ENCODE results near the gene LARP4.

LARP4 gene

GRCh38 chr12:50400638-50401499 is at the start of gene LARP4:
Gene LARP4, plus strand, starts transcription at chr12:50400885. Its CDS starts 126 bp downstream, at chr12:50401011.
- H3K27ac ChIP-seq = peak within 1 kb of the TSS; percentile 95
- no peak for TF ChIP-seq CTCF (conservative IDR thresholded peaks at IDR 0.05)

- H3K27ac ChIP-seq = no peak overlapping the region
- no peak for TF ChIP-seq CTCF (conservative IDR thresholded peaks at IDR 0.05)
Measured at GRCh38 chr12:50351120-50352043, 49.3 kb upstream of the LARP4 start.

GRCh38 chr12:50353404-50353803 is 47.3 kb upstream of the LARP4 start:
- no peak for TF ChIP-seq CTCF (conservative IDR thresholded peaks at IDR 0.05)
- no peak overlapping the region for H3K27ac ChIP-seq

GRCh38 chr12:50353869-50354593 is 46.7 kb upstream of the LARP4 start:
- TF ChIP-seq CTCF (conservative IDR thresholded peaks at IDR 0.05) = no peak
- H3K27ac ChIP-seq = no peak overlapping the region

GRCh38 chr12:50354908-50355307 is 45.8 kb upstream of the LARP4 start:
- H3K27ac ChIP-seq = no peak overlapping the region
- no peak for TF ChIP-seq CTCF (conservative IDR thresholded peaks at IDR 0.05)

- TF ChIP-seq CTCF (conservative IDR thresholded peaks at IDR 0.05) = no peak
Measured at GRCh38 chr12:50355365-50355764, 45.3 kb upstream of the LARP4 start.

More at GRCh38 chr12:50355365-50355764, 45.3 kb upstream of the LARP4 start:
- no peak overlapping the region for H3K27ac ChIP-seq
